Measurements from ENCODE around the gene ITGB1BP2.

- TF ChIP-seq POLR2AphosphoS5 (IDR thresholded peaks at IDR 0.05; ENCODE audit: low read depth, low read length) (no peak), RAD21 (IDR thresholded peaks at IDR 0.05; ENCODE audit: low read depth) (no peak), EZH2 (IDR thresholded peaks at IDR 0.05) (no peak), YY1 (IDR thresholded peaks at IDR 0.05; ENCODE audit: extremely low read depth, insufficient replicate concordance, low read depth, low read length) (no peak), ZBTB33 (IDR thresholded peaks at IDR 0.05; ENCODE audit: extremely low read depth, insufficient replicate concordance, low read length) (no peak), POLR2A (IDR thresholded peaks at IDR 0.05; ENCODE audit: borderline replicate concordance, extremely low read depth, insufficient read depth, insufficient read length) (no peak), SIN3A (IDR thresholded peaks at IDR 0.05; ENCODE audit: low read depth) (no peak), CTCF (IDR thresholded peaks at IDR 0.05 in 2 of 3, conservative IDR thresholded peaks at IDR 0.05 in 1 of 3; ENCODE audit: borderline replicate concordance in 1 of 3, insufficient read depth in 1 of 3, low read depth in 2 of 3, low read length in 2 of 3) (no peak), FOSL1 (IDR thresholded peaks at IDR 0.05; ENCODE audit: low read depth) (no peak), MAX (IDR thresholded peaks at IDR 0.05) (no peak), SRF (IDR thresholded peaks at IDR 0.05; ENCODE audit: low read depth) (no peak), SP1 (IDR thresholded peaks at IDR 0.05; ENCODE audit: low read depth) (no peak)
Observed at GRCh38 chrX:71282514-71283402, 18.8 kb upstream of the ITGB1BP2 start.
